HEK293 (cell line): ENCODE results near the gene SRRM4.

Source experiments
- CTCF ChIA-PET: fragments of 350-600 bp; formaldehyde crosslinking; extraction: SDS; loops from one replicate; lab custom pipeline; 2021; ENCODE audit warnings: antibody characterized with exemption; lab: Yijun Ruan, JAX
- POLR2A ChIA-PET: fragments of 300-600 bp; formaldehyde crosslinking; extraction: SDS; loops from one replicate; lab custom pipeline; 2020; ENCODE audit warnings: antibody characterized with exemption, inconsistent platforms; lab: Yijun Ruan, JAX
- H3K27ac ChIP-seq: fragments of 200-500 bp; sonication (Bioruptor generic); 2 replicates; pipeline ENCODE4 v1.5.1; 2014; ENCODE audit warnings: low read depth, low read length, control low read depth, inconsistent platforms; ENCODE audit errors: extremely low read depth
- H3K36me3 ChIP-seq, 2 experiments: fragments of 200-500 bp in 1 of 2; sonication (Bioruptor generic) in 1 of 2; 1 replicate in 1 of 2; 2 replicates in 1 of 2; pipeline ENCODE4 v1.5.1; 2014 to 2017; ENCODE audit warnings: inconsistent platforms in 2 of 2, low read length in 2 of 2; ENCODE audit not compliant: control insufficient read depth in 2 of 2, insufficient read depth in 1 of 2
- H3K4me1 ChIP-seq: fragments of 200-500 bp; sonication (Bioruptor generic); 2 replicates; pipeline ENCODE4 v1.5.1; 2014; ENCODE audit warnings: mild to moderate bottlenecking, low read length, inconsistent platforms; ENCODE audit not compliant: control insufficient read depth, insufficient read depth
- H3K4me3 ChIP-seq: 2 replicates; pipeline ENCODE4 v1.5.1; 2011; ENCODE audit warnings: low read depth, mild to moderate bottlenecking, control low read depth, low read length, moderate library complexity
- H3K9me3 ChIP-seq: fragments of 200-500 bp; sonication (Bioruptor generic); 2 replicates; pipeline ENCODE4 v1.5.1; 2014; ENCODE audit warnings: low read depth, low read length, inconsistent platforms; ENCODE audit not compliant: control insufficient read depth, insufficient read depth
- KLF8 ChIP-seq: fragments of 450-650 bp; formaldehyde crosslinking; IDR thresholded peaks from 2 replicates; pipeline ENCODE4 v1.5.1; 2016; ENCODE audit warnings: missing biosample characterization, missing genetic modification characterization
- MYNN ChIP-seq: fragments of 450-650 bp; formaldehyde crosslinking; IDR thresholded peaks from 2 replicates; pipeline ENCODE4 v1.5.1; 2016; ENCODE audit warnings: missing biosample characterization, missing genetic modification characterization, borderline replicate concordance
- PRDM2 ChIP-seq: fragments of 450-650 bp; formaldehyde crosslinking; IDR thresholded peaks from 2 replicates; pipeline ENCODE4 v1.5.1; 2016; ENCODE audit warnings: missing biosample characterization, missing genetic modification characterization, borderline replicate concordance
- REST ChIP-seq: fragments of 450-650 bp; formaldehyde crosslinking; IDR thresholded peaks from 2 replicates; pipeline ENCODE4 v1.5.1; 2016; ENCODE audit warnings: missing biosample characterization, missing genetic modification characterization
- ZBTB1 ChIP-seq: fragments of 450-650 bp; formaldehyde crosslinking; IDR thresholded peaks from 2 replicates; pipeline ENCODE4 v1.5.1; 2016; ENCODE audit warnings: missing biosample characterization, missing genetic modification characterization
- ZBTB6 ChIP-seq: fragments of 450-650 bp; formaldehyde crosslinking; IDR thresholded peaks from 2 replicates; pipeline ENCODE4 v1.5.1; 2017; ENCODE audit warnings: missing biosample characterization, missing genetic modification characterization
- ZNF132 ChIP-seq: fragments of 450-650 bp; formaldehyde crosslinking; IDR thresholded peaks from 2 replicates; pipeline ENCODE4 v1.5.1; 2017; ENCODE audit warnings: missing biosample characterization, missing genetic modification characterization, borderline replicate concordance
- ZNF174 ChIP-seq: fragments of 450-650 bp; formaldehyde crosslinking; IDR thresholded peaks from 2 replicates; pipeline ENCODE4 v1.5.0; 2017; ENCODE audit warnings: missing biosample characterization, mild to moderate bottlenecking, missing genetic modification characterization
- ZNF2 ChIP-seq: fragments of 450-650 bp; formaldehyde crosslinking; IDR thresholded peaks from 2 replicates; pipeline ENCODE4 v1.5.1; 2016; ENCODE audit warnings: missing biosample characterization, missing genetic modification characterization
- ZNF24 ChIP-seq: fragments of 450-650 bp; formaldehyde crosslinking; IDR thresholded peaks from 2 replicates; pipeline ENCODE4 v1.5.1; 2016; ENCODE audit warnings: missing biosample characterization, missing genetic modification characterization
- ZNF26 ChIP-seq: fragments of 450-650 bp; formaldehyde crosslinking; IDR thresholded peaks from 2 replicates; pipeline ENCODE4 v1.5.1; 2016; ENCODE audit warnings: missing biosample characterization, missing genetic modification characterization
- ZNF391 ChIP-seq: fragments of 450-650 bp; formaldehyde crosslinking; IDR thresholded peaks from 2 replicates; pipeline ENCODE4 v1.5.1; 2016; ENCODE audit warnings: low read depth, missing biosample characterization, missing genetic modification characterization, borderline replicate concordance
- ZNF473 ChIP-seq: fragments of 450-650 bp; formaldehyde crosslinking; IDR thresholded peaks from 2 replicates; pipeline ENCODE4 v1.5.1; 2017; ENCODE audit warnings: missing biosample characterization, missing genetic modification characterization
- ZNF48 ChIP-seq: fragments of 450-650 bp; formaldehyde crosslinking; IDR thresholded peaks from 2 replicates; pipeline ENCODE4 v1.5.1; 2016; ENCODE audit warnings: missing biosample characterization, missing genetic modification characterization
- ZNF529 ChIP-seq: fragments of 450-650 bp; formaldehyde crosslinking; IDR thresholded peaks from 2 replicates; pipeline ENCODE4 v1.5.1; 2017; ENCODE audit warnings: missing genetic modification characterization, missing biosample characterization; ENCODE audit not compliant: insufficient replicate concordance
- ZNF580 ChIP-seq: fragments of 450-650 bp; formaldehyde crosslinking; IDR thresholded peaks from 2 replicates; pipeline ENCODE4 v1.5.1; 2016; ENCODE audit warnings: missing biosample characterization, missing genetic modification characterization
- ZNF624 ChIP-seq: fragments of 450-650 bp; formaldehyde crosslinking; IDR thresholded peaks from 2 replicates; pipeline ENCODE4 v1.5.1; 2017; ENCODE audit warnings: missing biosample characterization, missing genetic modification characterization
- ZNF670 ChIP-seq: fragments of 450-650 bp; formaldehyde crosslinking; IDR thresholded peaks from 2 replicates; pipeline ENCODE4 v1.5.1; 2016; ENCODE audit warnings: missing biosample characterization, missing genetic modification characterization, low read depth
- ZNF701 ChIP-seq: fragments of 450-650 bp; formaldehyde crosslinking; IDR thresholded peaks from 2 replicates; pipeline ENCODE4 v1.5.1; 2016; ENCODE audit warnings: missing biosample characterization, missing genetic modification characterization
- ZSCAN18 ChIP-seq: fragments of 450-650 bp; formaldehyde crosslinking; IDR thresholded peaks from 2 replicates; pipeline ENCODE4 v1.5.1; 2016; ENCODE audit warnings: missing biosample characterization, missing genetic modification characterization

The SRRM4 gene

GRCh38 chr12:119102274-119102673 lies 120.9 kb downstream of the SRRM4 start:
- Histone ChIP-seq H3K36me3 (no peaks in the 10 kb centered on the region), H3K9me3 (no peaks in the 10 kb centered on the region), H3K4me1 (no peaks in the 10 kb centered on the region), H3K27ac (no peak overlapping the region)
- TF ChIP-seq PRDM2 = no peak
- no peak for TF ChIP-seq ZNF48 (tag by site-specific recombination)
- TF ChIP-seq ZNF24 (tag by site-specific recombination) = no peak
- TF ChIP-seq REST (tag by site-specific recombination) = no peak
- TF ChIP-seq ZBTB6 (tag by site-specific recombination) = no peak
- TF ChIP-seq ZNF26 (tag by site-specific recombination) = no peak
- TF ChIP-seq MYNN = no peak
- no peak for TF ChIP-seq KLF8 (tag by site-specific recombination)
- no peak for TF ChIP-seq ZNF670 (tag by site-specific recombination)
- TF ChIP-seq ZNF473 (tag by site-specific recombination) = no peak
- TF ChIP-seq ZNF580 (tag by site-specific recombination) = no peak
- no peak for TF ChIP-seq ZNF132 (tag by site-specific recombination)
- TF ChIP-seq, all 188 proteins: peak for 0
- no peak overlapping the region for H3K4me3 ChIP-seq
- ChIA-PET CTCF (no interaction called here), POLR2A (no interaction called here)

GRCh38 chr12:119102714-119103113 lies 121.4 kb downstream of the SRRM4 start:
- Histone ChIP-seq H3K9me3 (no peaks in the 10 kb centered on the region), H3K4me1 (no peaks in the 10 kb centered on the region), H3K36me3 (no peaks in the 10 kb centered on the region), H3K27ac (no peak overlapping the region), H3K4me3 (no peak overlapping the region)
- POLR2A ChIA-PET = no interaction called here
- CTCF ChIA-PET = no interaction called here
- TF ChIP-seq ZSCAN18 (tag by site-specific recombination) = no peak
- no peak for TF ChIP-seq ZNF701 (tag by site-specific recombination)
- no peak for TF ChIP-seq ZNF624 (tag by site-specific recombination)
- no peak for TF ChIP-seq ZNF2 (tag by site-specific recombination)
- no peak for TF ChIP-seq ZNF391
- no peak for TF ChIP-seq ZBTB1 (tag by site-specific recombination)
- TF ChIP-seq ZNF174 (tag by site-specific recombination) = no peak
- no peak for TF ChIP-seq ZNF529 (tag by site-specific recombination)
